Skin of body (tissue), 2 donors: Measurements from ENCODE around the gene SOX30. TPM values are rescaled to one million over a fixed set of nuclear protein-coding genes. Genes with fewer than 3 reads are reported as not detected.

ENCODE experiments used
- DNase-seq: peaks from one replicate; lab custom pipeline; 2025; lab: John Stamatoyannopoulos, UW
- total RNA-seq: library from RNA; depleted of rRNA; stranded (reverse); fragments of >200 nt; gene quantifications from one replicate; pipeline ENCODE4 v1.2.3, GENCODE V29; 2014

SOX30 gene
- total RNA-seq, 1 donor from 2014 or later, result 0.10 TPM

DNA sequence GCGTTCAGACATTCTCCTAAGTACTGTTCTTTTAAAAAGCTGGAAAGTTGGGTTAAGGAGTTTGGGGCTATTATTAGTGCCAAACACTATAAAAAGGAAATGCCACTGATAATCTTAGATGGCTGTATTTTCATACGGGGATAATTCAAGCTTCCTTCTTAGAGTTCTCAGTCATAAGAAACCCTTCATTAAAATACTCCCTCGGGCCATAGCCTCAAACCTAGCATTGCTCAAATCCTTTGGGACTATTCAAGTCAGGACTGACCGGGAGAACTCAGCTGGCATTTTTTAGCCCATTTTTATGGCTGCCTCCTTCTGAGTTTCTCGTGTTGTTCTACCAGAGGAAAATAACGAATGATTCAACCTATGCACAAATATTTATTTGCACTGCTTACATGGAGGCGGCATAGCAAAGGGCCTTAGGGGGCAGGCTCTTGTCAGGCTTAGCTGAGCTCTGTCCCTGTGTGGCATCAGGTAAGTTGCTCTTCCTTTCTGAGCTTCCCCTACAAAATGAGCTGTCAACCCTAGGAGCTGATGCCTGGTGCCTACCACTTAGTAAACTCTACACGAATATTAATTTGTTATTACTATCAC is 43.2 kb downstream of the SOX30 start:
- DNase-seq, result no peak

DNA sequence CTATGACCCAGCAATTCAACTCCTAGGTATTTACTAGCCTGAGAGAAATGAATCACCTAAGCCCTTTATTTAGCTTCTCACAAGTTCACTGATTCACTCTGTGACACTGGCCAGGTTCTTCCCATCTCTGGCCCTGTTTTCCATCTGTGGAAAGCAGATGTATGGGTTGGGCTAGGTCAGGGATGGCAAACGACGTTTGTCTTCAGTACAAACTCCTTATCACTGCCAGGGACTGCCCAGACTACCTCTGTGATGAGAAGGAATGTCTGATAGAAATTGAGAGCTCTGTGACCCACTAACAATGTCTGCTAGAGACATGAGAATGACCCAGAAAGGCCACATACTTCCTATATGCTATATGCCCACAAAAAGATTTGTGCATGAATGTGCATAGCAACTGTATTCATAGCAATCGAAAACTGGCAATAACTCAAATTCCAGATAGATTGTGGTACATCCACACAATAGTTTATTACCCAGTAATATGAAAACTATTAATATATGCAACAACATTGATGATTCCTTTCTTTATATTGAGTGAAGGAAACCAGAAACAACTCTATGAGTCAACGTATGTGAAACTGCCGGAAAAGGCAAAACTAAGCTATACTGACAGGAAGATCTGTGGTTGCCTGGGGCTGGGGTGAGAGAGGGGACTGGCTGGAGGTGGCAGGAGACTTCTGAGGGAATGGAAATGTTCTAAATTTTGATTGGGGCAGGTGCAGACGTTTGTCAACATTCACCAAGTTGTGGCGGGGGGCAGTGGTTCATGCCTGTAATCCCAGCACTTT is 44.7 kb downstream of the SOX30 start:
- DNase-seq, result no peak

DNA sequence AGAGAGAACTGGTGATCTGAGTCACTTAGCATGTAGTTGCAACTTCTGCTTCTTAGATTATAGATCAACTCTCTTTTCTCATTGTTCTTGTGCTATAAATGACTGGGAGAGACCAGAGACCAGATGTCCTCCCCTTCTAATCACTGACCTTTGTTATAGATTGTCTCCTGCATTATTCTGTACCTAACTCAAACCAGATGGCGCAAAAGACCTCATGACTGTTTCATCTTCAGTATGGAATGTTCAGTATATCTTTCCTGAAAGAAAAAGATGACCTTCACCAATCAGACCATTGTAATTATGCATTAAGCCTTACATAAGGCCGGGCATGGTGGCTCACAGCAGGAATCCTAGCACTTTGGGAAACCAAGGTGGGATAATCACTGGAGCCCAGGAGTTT is 46.2 kb downstream of the SOX30 start:
- no peak for DNase-seq

DNA sequence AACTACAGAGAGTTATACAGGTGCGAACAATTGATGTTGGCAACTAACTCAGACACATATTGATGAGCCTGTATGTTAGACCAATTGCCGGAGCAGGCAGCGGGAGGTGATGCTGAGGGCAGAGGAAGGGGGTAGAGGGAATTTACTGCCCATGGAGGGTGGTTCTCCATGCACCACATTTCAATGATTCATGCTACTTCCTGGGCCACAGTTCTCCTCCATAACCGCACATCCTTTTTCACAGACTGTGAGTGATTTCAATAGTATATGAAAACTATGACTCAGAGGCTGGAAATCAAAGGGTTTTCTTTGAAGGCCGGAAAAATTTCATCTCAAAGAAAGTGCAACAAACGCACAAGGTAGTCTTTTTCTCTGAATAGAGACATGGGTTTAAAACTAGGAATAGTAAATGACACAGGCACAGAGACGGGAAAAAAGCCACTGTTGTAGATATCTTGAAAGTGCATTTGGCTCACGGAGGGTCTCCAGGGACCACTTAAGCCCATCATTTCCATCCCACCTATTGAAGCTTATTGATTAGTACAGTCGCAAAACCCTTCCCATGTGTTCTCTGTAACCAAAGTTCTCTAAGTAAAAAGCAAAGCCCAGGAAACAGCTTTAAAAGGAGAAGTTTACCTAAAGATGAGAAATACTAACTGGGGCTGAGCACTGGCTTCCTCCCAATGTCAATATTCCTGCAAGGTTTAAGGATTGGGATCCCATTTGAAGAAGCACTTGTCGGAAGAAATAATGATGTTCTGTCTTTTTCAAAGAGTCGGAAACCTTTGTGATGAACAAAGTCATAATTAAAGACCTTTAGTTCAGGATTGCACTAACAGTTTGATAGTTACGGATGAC is 48.7 kb downstream of the SOX30 start:
- no peak for DNase-seq

DNA sequence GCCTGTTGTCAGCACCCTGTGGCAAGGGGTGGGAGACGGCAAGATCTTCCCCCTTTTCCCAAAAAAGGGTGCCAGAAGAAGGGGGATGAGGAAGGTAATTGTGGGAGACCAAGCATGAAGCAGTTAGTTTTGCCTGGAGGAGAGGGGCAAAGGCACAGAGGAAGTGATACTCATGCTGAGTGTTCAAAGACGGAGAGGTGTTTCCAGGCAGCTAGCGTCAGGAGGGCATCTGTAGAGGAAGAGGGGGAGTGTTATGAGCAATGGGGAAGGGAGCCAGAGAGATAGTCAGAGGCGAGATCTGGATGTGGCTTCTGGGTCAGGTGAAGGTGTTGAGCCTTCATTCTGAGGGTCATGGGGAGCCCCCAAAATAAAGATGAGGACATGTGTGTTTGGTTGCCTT is 49.7 kb downstream of the SOX30 start:
- DNase-seq, result no peak

DNA sequence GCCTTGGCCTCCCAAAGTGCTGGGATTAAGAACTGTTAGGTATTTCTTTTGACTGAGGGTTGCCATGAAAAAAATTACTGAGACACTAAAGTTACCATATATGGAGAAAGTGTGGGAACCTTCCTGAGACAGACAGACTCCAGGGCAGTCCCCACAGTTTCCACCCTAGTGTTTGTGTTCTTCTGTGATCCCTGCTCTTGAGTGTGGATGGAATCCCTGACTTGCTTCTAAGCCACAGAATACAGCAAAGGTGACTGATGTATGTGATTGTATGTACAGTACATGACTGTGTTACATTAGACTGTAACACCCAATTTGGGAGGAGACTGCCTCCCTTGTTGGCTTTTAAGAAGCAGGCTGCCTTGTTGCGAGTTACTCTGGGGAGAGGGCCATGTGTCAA is 52.0 kb downstream of the SOX30 start:
- DNase-seq, result no peak

DNA sequence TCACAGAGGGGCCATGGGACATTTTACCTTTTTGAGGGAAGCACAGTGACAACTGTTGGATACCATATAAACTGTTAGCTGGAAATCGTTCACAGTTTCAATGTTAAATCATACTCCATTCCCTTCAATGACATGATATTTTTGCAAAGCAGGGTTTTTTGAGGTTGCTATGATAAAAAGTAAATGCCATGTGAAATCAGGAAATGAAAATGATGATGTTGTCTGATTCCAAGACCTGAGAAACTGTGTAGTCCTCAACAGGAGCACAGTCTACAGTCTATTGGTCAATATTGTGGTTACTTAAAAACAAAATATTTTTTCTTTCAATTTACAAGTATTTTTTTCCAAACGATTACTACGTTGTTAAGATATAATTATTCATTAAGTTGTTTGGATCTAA is 52.7 kb downstream of the SOX30 start:
- no peak for DNase-seq

DNA sequence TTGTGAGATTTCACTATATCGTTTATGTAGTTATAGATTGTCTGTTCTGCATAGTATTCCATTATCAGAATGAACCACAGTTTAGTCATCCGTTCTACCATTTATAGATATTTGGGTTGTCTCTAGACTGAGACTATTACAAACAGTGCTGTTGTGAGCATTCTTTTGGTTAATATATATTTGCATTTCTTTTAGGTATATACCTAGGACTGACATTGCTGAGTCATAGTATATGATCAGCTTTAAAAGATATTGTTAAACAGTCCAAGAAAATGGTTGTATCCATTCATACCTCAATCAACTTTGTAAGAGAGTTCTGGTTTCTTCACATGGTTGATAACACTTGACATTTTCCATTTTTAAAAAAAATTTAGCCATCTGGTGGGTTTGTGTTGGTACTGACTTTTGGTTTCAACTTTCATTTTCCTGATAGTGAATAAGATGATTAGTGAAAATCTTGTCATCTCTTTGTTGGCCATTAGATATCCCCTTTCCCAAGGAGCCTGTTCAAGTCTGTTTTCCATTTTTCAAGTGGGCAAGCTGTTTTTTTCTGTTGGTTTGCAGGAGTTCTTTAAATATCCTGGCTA is 53.8 kb downstream of the SOX30 start:
- DNase-seq, result no peak

DNA sequence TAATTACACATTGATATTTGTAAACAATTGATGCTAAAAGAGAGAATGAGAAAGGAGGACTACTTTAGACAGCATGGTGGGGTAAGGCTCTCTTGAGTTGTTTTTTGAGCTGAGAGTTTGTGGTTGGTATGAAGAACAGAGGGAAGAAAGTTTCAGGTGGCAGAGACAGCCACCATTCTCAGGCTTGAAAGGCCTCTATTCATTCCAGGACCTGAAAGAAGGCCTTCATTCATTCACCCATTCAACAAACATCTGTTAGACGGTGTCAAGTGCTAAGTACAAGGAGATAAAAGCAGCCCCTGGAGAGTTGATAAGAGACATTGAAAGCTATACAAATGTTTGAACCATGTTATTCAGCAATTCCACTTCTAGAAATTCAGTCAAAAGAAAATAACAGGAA is 55.0 kb downstream of the SOX30 start:
- no peak for DNase-seq

DNA sequence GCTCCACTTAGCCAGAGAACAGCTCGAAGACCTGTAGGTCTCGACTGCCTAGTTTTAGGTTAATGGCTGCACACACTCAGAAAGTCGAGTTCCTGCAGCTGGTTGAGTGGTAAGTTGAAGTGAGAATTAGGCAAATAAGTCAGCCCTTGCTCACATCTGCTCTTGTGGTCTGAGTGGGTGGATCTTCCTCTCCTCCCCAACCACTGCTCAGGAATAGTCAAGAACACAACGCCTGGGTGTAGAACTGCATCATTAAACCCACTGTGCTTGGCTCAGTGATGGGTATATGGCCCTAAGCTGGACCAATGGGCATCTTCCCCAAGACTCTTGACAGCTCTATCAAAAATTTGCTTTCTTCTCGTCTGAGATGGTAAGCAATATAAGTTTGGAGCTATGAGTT is 55.8 kb downstream of the SOX30 start:
- DNase-seq, result no peak

DNA sequence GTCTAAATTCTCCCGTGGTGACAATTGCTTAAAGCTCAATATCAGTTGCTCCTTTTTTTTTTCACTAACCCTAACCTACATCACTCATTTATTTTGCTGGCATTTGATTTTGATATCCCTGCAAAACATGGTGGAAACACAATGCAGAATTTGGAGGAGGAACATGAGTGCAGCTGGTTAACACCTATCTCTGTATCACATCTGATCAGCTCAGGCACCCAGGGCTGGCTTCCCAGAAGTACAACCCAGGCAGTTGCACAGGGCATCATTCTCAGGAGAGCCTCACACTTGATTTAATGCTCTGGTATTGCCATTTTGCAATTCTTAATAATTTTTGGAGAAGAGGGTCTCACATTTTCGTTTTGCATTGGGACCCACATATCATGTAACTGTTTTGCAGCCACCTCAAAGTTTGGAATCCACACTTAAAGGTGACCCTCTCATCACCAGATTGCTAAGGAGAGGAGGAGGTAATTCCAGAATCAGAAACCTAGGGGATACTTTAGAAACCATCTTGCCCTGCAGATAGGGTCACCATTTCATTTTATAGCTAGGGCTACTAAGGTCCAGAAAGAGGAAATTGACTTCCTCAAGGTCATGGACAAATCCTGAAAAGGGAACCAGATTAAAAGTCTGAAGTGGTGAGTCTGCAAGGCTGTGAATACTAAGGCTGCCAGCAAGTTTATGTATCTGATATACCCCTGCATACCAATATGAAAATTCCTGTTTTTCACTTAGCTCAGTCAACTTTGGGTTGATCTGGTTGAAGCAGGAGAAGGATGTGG is 57.4 kb downstream of the SOX30 start:
- no peak for DNase-seq

DNA sequence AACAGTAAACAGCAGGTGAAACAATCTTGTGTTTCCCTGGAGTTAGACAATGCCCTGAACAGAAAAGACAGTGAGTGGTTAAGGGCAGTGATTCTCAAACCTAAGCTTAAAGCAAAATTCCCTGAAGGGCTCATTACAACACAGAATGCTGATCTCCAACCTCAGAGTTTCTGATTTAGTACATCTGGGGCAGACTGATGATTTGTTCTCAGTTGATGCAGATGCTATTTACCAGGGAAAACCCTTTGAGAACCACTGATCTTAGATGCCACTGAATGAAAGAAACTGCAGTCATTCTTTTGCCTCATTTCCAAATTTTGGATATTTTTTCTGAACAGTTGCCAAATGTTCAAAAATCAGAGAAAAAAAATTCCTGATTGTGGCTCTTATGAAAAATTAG is 58.0 kb downstream of the SOX30 start:
- DNase-seq, result no peak

DNA sequence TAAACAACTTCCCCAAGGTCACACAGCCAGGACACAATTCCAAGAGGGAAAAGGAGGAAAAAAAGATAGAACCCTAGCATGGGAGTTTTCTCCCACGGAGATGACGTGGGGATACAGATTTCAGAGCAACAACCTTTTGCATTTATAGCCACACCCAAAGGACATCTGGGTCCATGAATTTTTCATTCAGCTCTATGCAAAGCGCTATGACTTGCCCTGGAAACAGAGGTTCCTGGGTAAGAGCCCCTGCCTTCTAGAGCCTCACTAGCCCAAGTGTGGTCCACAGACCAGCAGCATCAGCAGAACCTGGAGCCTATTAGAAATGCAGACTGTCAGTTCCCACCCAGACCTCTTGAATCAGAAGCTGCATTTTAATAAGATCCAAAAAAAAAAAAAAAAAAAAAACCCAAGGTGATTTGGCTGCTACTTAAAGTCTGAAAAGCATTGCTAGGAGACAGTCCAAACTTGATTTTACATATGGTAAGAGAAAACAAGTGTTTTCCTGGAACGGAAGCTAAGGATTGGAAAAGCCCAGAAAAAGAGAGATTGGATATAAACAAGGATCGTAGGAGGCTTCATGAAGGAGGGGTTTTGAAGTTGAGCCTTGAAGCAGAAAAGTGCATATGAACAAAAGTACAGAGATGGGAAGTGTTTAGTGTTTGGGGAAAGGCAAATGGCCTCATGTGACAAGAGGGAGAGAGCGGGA is 59.0 kb downstream of the SOX30 start:
- DNase-seq, result no peak

DNA sequence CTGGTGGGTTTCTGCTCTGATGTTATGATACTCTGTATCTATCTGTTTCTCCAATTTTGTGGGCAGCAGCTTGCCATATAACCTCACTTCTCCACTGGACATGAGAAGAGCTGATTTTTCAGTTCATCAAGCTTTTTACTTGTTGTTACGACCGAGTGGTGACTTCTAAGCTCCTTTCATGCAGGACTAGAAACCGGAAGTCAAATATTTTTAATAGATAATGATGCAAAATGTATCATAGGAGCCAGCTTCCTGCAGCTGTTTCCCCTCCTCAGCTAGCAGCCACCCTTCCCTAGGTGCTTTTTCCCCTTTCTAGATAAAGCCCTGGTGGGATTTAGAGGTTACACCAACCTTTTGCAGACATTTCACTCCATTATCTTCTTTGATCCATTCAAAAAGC is 59.6 kb downstream of the SOX30 start:
- no peak for DNase-seq

DNA sequence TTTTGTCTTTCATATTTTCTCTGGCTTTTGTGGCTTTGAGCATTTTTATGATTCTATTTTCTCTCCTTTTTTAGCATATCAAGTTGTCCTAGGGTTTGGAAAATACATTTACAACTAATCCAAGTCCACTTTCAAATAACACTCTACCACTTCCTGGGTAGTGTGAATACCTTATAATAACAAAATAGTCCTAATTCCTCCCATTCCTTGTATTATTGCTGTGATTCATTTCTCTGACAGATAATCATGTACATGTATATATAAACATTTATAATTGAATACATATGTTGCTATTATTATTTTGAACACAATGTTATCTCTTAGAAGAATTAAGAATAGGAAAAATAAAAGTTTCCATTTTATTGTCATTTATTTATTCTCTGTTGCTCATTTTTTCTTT is 61.8 kb downstream of the SOX30 start:
- DNase-seq, result no peak

DNA sequence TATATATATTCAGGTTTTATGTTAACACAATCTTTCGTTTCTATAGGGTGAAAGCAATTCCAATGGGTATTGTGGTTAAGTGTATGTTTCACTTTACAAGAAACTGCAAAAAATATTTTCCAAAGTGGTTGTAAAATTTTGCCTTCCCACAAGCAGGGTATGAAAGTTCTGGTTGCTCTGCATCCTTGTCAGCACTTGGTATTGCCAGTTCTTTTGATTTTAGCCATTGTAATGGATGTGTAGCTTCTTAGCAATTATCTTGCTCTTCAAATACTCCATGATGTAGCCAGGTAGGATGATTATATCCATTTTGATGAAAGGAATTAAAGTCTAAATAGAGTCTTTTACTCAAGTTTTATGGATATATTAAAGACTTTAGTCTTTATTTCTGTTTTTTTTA is 67.6 kb downstream of the SOX30 start:
- no peak for DNase-seq

DNA sequence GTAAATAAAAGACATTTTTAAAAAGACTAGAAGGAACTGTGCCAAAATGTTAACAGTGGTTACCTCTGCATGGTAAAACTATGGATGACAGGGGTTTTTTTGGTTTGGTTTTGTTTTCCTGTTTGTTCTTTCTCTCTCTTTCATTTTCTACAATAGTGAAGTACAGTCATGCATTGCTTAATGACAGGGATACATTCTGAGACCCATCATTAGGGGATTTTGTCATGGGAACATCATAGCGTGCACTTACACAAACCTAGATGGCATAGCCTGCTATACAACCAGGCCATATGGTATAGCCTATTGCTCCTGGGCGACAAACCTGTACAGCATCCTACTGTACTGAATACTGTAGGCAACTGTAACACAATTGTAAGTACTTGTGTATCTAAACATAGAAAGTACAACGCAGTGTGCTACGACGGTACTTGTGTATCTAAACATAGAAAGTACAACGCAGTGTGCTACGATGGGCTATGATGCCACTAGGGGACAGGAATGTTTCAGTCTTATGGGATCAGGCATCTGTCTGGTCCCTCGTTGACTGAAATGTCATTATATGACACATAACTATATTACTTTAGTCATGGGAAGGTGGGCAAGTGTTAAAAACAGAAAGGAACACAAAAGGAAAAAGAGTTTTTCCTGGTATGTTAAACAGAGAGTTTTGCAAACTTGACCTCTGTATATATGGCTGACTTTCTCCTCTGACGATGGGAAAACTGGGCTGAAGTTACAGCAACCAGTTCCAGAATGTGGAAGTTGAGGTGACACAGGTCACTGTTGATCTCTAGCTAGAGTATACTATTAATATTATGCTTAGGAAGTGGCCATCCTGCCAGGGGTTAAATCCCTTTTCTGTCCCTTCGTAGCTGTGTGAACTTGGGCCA is 69.3 kb downstream of the SOX30 start:
- DNase-seq, result no peak

DNA sequence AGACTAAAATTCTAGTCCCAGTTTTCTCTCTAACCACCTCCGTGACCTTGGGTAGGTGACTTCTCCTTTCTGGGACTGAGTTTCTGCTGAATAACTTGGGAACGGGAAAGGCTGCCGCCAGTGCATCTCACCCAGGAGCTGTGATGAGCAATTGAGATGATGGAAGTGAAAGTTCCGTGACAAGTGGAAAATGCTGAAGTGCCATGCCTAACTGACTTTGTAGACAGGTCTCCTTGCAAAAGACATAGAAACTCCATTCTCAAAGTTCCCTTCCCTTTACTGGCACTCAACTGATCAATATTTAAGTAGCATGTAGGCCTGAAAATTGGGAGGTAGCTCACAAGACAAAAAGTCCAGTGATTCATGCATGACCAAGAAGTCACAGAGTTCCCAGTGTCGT is 70.3 kb downstream of the SOX30 start:
- DNase-seq, result no peak

DNA sequence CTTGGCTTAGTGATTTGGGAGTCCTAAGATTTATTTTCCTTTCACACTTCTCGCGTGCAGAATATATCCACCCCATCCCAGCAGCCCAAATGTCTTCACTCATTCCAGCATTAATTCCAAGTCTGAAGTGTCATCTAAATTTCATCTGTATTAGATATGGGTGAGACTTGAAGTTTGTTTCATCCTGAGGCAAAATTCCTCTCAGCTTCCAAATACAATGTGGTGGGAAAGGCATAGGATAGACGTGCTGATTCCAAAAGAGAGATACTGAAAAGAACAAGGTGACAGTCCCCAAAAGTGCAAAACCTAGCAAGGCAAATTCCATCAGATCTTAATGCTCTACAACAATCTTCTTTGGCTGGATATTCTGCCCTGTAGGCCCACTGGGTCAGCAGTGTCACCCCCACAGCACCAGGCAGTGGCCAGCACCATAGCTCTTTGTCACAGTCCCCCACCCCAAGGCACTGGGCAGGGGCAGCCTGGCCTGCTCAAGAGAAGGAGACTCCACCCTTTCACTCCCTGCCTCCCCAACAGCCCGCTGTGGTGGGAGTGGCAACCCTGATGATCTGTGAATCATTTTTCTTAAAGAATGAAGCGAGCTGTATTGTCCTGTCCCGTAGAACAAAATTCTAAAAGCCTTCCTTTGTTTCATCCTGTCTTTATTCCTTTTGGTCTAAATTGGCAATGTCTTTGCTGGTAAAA is 74.0 kb downstream of the SOX30 start:
- no peak for DNase-seq
